HPDE6-E6E7 (cell line): ENCODE measurements around the gene CTCFL.

ENCODE experiments used
- DNase-seq: peaks from one replicate; pipeline ENCODE4 v3.0.0; 2011; ENCODE audit warnings: missing footprints; ENCODE audit errors: extremely low spot score

CTCFL gene

GRCh38 chr20:57464642-57465211, 60.2 kb downstream of the CTCFL start:
- DNase-seq, result peak; percentile 66

GRCh38 chr20:57462781-57463180, 62.2 kb downstream of the CTCFL start:
- DNase-seq, result no peak

- no peak for DNase-seq
Measured at GRCh38 chr20:57461726-57462125, 63.2 kb downstream of the CTCFL start.

- DNase-seq, result no peak
Measured at GRCh38 chr20:57460781-57461465, 64.0 kb downstream of the CTCFL start.

- no peak for DNase-seq
Measured at GRCh38 chr20:57459897-57460296, 65.0 kb downstream of the CTCFL start.

- DNase-seq, result no peak
Measured at GRCh38 chr20:57459278-57459677, 65.7 kb downstream of the CTCFL start.

GRCh38 chr20:57458400-57459160, 66.4 kb downstream of the CTCFL start:
- no peak for DNase-seq

GRCh38 chr20:57457243-57458095, 67.5 kb downstream of the CTCFL start:
- no peak for DNase-seq

- DNase-seq, result no peak
Measured at GRCh38 chr20:57456116-57456515, 68.8 kb downstream of the CTCFL start.

GRCh38 chr20:57455386-57455785, 69.6 kb downstream of the CTCFL start:
- DNase-seq, result no peak

- DNase-seq, result no peak
Measured at GRCh38 chr20:57451795-57452661, 72.9 kb downstream of the CTCFL start.

GRCh38 chr20:57451431-57451794, 73.5 kb downstream of the CTCFL start:
- no peak for DNase-seq

GRCh38 chr20:57450931-57451330, 74.0 kb downstream of the CTCFL start:
- no peak for DNase-seq

GRCh38 chr20:57450419-57450818, 74.5 kb downstream of the CTCFL start:
- no peak for DNase-seq

- no peak for DNase-seq
Measured at GRCh38 chr20:57449398-57450354, 75.3 kb downstream of the CTCFL start.

- DNase-seq, result no peak
Measured at GRCh38 chr20:57448764-57449354, 76.1 kb downstream of the CTCFL start.
